Osteocyte (in vitro differentiated cells): ENCODE data around the gene THY1. TPM values are rescaled to one million over a fixed set of nuclear protein-coding genes. Genes with fewer than 3 reads are reported as not detected.

Experiments used
- DNase-seq: peaks from one replicate; pipeline ENCODE4 v3.0.0; 2021; ENCODE audit warnings: mixed read lengths; ENCODE audit not compliant: unreplicated experiment; ENCODE audit errors: extremely low spot score
- H3K27ac Mint-ChIP-seq: one replicate; pipeline ENCODE4 v1.8.0; 2021; ENCODE audit warnings: mild to moderate bottlenecking, mixed read lengths; ENCODE audit not compliant: unreplicated experiment
- H3K27me3 Mint-ChIP-seq: one replicate; pipeline ENCODE4 v1.8.0; 2021; ENCODE audit warnings: mixed read lengths; ENCODE audit not compliant: unreplicated experiment
- H3K36me3 Mint-ChIP-seq: one replicate; pipeline ENCODE4 v1.8.0; 2021; ENCODE audit warnings: mixed read lengths; ENCODE audit not compliant: unreplicated experiment
- H3K4me1 Mint-ChIP-seq: one replicate; pipeline ENCODE4 v1.8.0; 2021; ENCODE audit warnings: mixed read lengths; ENCODE audit not compliant: unreplicated experiment
- H3K4me3 Mint-ChIP-seq: one replicate; pipeline ENCODE4 v1.8.0; 2021; ENCODE audit warnings: mild to moderate bottlenecking, moderate library complexity, mixed read lengths; ENCODE audit not compliant: unreplicated experiment
- H3K9me3 Mint-ChIP-seq: one replicate; pipeline ENCODE4 v1.8.0; 2021; ENCODE audit warnings: mixed read lengths; ENCODE audit not compliant: unreplicated experiment
- total RNA-seq: library from RNA; stranded (reverse); gene quantifications from 2 replicates; pipeline ENCODE4 v1.2.1, GENCODE V29; 2021
- TF ChIP-seq, protein P1 (sequence below): fragments of 200-600 bp; sonication (generic); IDR thresholded peaks from 2 replicates; pipeline ENCODE4 v1.5.0; 2021; ENCODE audit warnings: antibody characterized with exemption, mild to moderate bottlenecking, moderate library complexity

Gene THY1
- total RNA-seq, 1 donor from 2014 or later, result 14.0 TPM

- H3K4me1 Mint-ChIP-seq, result peaks cover 16% of the 10 kb centered on the region
- H3K36me3 Mint-ChIP-seq, result no peaks in the 10 kb centered on the region
- no peak overlapping the region for H3K27ac Mint-ChIP-seq
- TF ChIP-seq, protein P1, sequence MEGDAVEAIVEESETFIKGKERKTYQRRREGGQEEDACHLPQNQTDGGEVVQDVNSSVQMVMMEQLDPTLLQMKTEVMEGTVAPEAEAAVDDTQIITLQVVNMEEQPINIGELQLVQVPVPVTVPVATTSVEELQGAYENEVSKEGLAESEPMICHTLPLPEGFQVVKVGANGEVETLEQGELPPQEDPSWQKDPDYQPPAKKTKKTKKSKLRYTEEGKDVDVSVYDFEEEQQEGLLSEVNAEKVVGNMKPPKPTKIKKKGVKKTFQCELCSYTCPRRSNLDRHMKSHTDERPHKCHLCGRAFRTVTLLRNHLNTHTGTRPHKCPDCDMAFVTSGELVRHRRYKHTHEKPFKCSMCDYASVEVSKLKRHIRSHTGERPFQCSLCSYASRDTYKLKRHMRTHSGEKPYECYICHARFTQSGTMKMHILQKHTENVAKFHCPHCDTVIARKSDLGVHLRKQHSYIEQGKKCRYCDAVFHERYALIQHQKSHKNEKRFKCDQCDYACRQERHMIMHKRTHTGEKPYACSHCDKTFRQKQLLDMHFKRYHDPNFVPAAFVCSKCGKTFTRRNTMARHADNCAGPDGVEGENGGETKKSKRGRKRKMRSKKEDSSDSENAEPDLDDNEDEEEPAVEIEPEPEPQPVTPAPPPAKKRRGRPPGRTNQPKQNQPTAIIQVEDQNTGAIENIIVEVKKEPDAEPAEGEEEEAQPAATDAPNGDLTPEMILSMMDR, result no peak
- H3K27me3 Mint-ChIP-seq, result peaks cover 9% of the 10 kb centered on the region
- no peaks in the 10 kb centered on the region for H3K9me3 Mint-ChIP-seq
- no peak for DNase-seq
- no peak overlapping the region for H3K4me3 Mint-ChIP-seq
Measured at GRCh38 chr11:119426142-119426541, 3.2 kb upstream of the THY1 start.

DNA sequence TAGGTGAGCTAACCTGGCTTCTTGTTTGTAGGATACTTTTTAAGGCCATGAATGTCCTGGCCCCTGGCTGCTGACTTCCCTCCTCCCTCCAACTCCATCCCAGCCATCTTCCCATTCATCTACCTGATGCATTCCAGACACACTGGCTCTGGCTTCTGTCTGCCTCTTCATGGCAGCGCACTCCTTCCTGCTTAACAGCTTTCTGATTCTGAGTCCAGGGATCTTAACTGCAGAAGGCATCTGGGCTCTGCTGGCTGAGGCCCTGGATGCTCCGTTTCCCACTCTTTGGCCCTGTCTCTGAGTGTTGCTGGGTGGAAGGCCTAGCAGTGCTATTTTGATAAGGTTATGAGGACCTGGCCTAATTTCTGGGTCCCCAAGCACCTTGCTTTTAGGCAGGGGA, 1.8 kb upstream of the THY1 start:
- Mint-ChIP-seq H3K4me3 (no peak overlapping the region), H3K9me3 (no peaks in the 10 kb centered on the region), H3K4me1 (peaks cover 17% of the 10 kb centered on the region), H3K27me3 (peaks cover 9% of the 10 kb centered on the region), H3K27ac (no peak overlapping the region), H3K36me3 (no peaks in the 10 kb centered on the region)
- peak; percentile 46 for DNase-seq
- TF ChIP-seq, protein P1, result no peak

- Mint-ChIP-seq H3K27me3 (peaks cover 9% of the 10 kb centered on the region), H3K36me3 (no peaks in the 10 kb centered on the region), H3K4me1 (peaks cover 17% of the 10 kb centered on the region), H3K27ac (no peak overlapping the region), H3K9me3 (no peaks in the 10 kb centered on the region), H3K4me3 (no peak overlapping the region)
- TF ChIP-seq, protein P1, result no peak
- peak; percentile 49 for DNase-seq
Measured at GRCh38 chr11:119424276-119424675, 1.3 kb upstream of the THY1 start.

DNA sequence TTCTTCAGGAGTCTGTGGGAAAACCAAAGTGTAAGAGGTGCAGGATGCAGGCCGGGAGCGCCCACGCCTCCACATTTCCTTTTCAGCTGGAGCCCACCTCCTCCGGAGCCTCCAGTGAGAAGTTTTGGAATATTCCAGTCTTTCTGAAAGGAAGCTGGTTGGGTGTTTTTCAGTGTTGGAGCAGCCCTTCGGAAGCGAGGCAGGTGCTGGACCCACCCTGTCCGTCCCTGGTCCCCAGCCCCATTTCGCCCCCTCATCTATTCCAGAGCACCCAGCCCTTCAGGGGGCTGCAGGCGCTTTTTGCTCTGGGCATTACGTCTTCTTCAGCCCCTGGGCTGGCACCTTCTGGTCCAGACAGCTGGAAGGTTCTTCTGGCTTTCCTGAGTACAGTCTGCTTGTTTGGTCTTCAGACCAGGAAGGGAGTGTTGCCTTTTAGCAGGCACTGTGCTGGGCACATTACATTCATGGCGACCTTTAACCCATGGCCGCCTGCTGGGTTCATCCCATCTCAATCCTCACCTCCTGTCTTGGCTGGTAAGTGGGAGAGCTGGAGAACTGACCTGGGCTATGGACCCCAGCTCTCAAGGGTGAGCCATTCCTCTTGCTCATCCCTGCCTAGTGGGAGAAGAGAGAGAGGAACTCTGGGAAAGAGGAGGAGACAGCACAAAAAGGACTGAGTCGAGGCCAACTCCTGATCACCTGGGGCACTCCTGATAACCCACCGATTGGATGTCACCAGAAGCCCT, 710 bp upstream of the THY1 start:
- Mint-ChIP-seq H3K27me3 (peaks cover 9% of the 10 kb centered on the region), H3K9me3 (no peaks in the 10 kb centered on the region)

More for the DNA sequence above, 710 bp upstream of the THY1 start:
- TF ChIP-seq, protein P1, result no peak
- H3K27ac Mint-ChIP-seq, result no peak overlapping the region
- H3K4me1 Mint-ChIP-seq, result peaks cover 19% of the 10 kb centered on the region
- peak overlapping the region; percentile 81 for H3K4me3 Mint-ChIP-seq
- H3K36me3 Mint-ChIP-seq, result no peaks in the 10 kb centered on the region
- DNase-seq, result peak; percentile 53
